Islet of Langerhans (tissue), 1 donor: ENCODE results near the gene NXPH2.

Experiments used
- FAIRE-seq: peaks from one replicate; lab custom pipeline; 2011; peaks lifted over from hg19 to GRCh38; lab: Jason Lieb, UNC

The NXPH2 gene

GRCh38 chr2:138633049-138633448 lies 147.1 kb downstream of the NXPH2 start:
- FAIRE-seq: no peak

- no peak for FAIRE-seq
Observed at GRCh38 chr2:138632066-138632620, 148.0 kb downstream of the NXPH2 start.

GRCh38 chr2:138630164-138630563 lies 150.0 kb downstream of the NXPH2 start:
- no peak for FAIRE-seq

DNA sequence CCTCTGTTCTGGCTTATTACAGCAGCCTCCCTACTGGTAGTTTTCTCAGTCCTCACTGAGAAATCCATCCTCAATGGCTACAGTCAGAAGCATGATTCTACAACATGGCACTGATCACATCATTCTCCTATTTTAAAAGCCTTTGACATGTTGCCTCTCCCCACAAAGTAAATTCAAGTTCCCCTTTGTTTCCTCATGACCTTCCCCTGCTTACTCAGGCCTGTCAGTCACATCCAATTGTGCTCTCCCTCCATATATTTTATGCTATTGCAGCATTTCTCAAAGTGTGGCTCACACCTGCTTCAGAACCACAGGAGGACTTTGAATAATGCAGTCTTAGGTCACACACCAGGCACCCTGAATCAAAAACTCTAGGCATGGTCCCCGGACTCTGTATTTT lies 154.0 kb downstream of the NXPH2 start:
- FAIRE-seq: no peak

DNA sequence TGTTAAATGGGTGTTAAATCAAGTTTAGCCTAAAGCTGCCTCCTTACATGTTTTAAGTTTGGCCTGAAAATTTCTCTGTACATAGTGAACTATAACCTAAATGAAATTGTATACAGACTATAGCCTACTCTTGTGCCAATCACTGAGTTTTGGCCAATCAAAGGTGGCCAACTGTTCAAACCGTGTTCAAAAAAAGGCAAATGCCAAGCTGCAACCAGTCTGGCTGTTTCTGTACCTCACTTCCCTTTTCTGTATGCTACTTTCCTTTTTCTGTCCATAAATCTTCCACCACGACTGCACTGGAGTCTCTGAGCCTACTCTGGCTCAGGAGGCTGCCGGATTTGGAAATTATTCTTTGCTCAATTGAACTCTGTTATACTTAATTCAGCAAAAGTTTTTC lies 157.6 kb downstream of the NXPH2 start:
- FAIRE-seq: no peak

- no peak for FAIRE-seq
Observed at GRCh38 chr2:138621139-138621538, 159.1 kb downstream of the NXPH2 start.

DNA sequence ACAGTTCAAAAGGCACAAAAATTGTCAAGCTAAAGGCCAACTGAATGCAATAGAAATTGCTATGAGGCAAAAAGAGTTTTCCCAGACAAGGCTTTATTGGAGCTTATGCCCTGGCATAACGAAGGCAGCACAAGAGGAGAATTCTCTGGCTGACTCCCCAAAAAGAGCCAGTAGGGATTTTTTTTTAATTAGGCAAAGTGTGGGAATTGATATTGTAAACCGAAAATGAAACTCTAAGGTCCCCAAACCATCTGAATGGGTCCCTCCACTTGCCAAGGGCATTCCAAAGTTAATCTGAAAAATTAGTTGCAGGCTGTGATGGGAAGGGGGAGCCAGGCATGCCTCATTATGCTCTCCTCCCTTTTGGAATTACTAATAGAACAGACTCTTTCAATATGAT lies 159.8 kb downstream of the NXPH2 start:
- FAIRE-seq: no peak
